Neural progenitor cell (in vitro differentiated cells): ENCODE results near the gene DAAM2. TPM values are rescaled to one million over a fixed set of nuclear protein-coding genes. Genes with fewer than 3 reads are reported as not detected.

Experiments used
- DNase-seq: peaks from one replicate; pipeline ENCODE4 v3.0.0-alpha.2; 2016; ENCODE audit warnings: low spot score
- H2AFZ ChIP-seq: fragments of 200-600 bp; sonication (generic); replicated peaks from 2 replicates; pipeline ENCODE4 v1.6.1; 2016; ENCODE audit warnings: antibody characterized with exemption
- H3F3A ChIP-seq: fragments of 200-600 bp; sonication (generic); 2 replicates; pipeline ENCODE4 v1.6.1; 2016; ENCODE audit warnings: antibody characterized with exemption, low read depth
- H3K27ac ChIP-seq: fragments of 200-600 bp; sonication (generic); 2 replicates; pipeline ENCODE4 v1.5.1; 2016; ENCODE audit warnings: mild to moderate bottlenecking
- H3K27me3 ChIP-seq: fragments of 200-600 bp; sonication (generic); 2 replicates; pipeline ENCODE4 v1.6.1; 2016; ENCODE audit warnings: mild to moderate bottlenecking, moderate library complexity
- H3K36me3 ChIP-seq: fragments of 200-600 bp; sonication (generic); 2 replicates; pipeline ENCODE4 v1.5.1; 2016
- H3K4me1 ChIP-seq: fragments of 200-600 bp; sonication (generic); 2 replicates; pipeline ENCODE4 v1.6.1; 2016; ENCODE audit warnings: mixed run types
- H3K4me2 ChIP-seq: fragments of 200-600 bp; sonication (generic); 2 replicates; pipeline ENCODE4 v1.6.1; 2016
- H3K4me3 ChIP-seq: fragments of 200-600 bp; sonication (generic); 2 replicates; pipeline ENCODE4 v1.5.1; 2016
- H3K79me2 ChIP-seq: fragments of 200-600 bp; sonication (generic); 2 replicates; pipeline ENCODE4 v1.6.1; 2016; ENCODE audit warnings: low read depth
- H3K9ac ChIP-seq: fragments of 200-600 bp; sonication (generic); 2 replicates; pipeline ENCODE4 v1.6.1; 2016
- H3K9me3 ChIP-seq: fragments of 200-600 bp; sonication (generic); 2 replicates; pipeline ENCODE4 v1.5.1; 2016; ENCODE audit warnings: low read depth
- H4K20me1 ChIP-seq: fragments of 200-600 bp; sonication (generic); 2 replicates; pipeline ENCODE4 v1.6.1; 2016; ENCODE audit warnings: low read depth
- H3K27ac Mint-ChIP-seq: 3 replicates; pipeline ENCODE4 v1.8.0; 2021; ENCODE audit warnings: mixed read lengths
- H3K27me3 Mint-ChIP-seq: 2 replicates; pipeline ENCODE4 v1.8.0; 2022; ENCODE audit warnings: low read depth, mild to moderate bottlenecking, inconsistent platforms, moderate library complexity, mixed read lengths; ENCODE audit not compliant: insufficient read depth
- H3K36me3 Mint-ChIP-seq: 3 replicates; pipeline ENCODE4 v1.8.0; 2021; ENCODE audit warnings: mixed read lengths
- H3K4me1 Mint-ChIP-seq: 3 replicates; pipeline ENCODE4 v1.8.0; 2021; ENCODE audit warnings: mixed read lengths
- H3K4me3 Mint-ChIP-seq: 3 replicates; pipeline ENCODE4 v1.8.0; 2021; ENCODE audit warnings: mild to moderate bottlenecking, moderate library complexity, mixed read lengths
- H3K9me3 Mint-ChIP-seq: 3 replicates; pipeline ENCODE4 v1.8.0; 2020; ENCODE audit warnings: mixed read lengths
- EZH2 ChIP-seq: fragments of 200-600 bp; sonication (generic); IDR thresholded peaks from 2 replicates; pipeline ENCODE4 v1.6.1; 2017; ENCODE audit warnings: antibody characterized with exemption, mild to moderate bottlenecking, moderate library complexity
- EZH2phosphoT487 ChIP-seq: fragments of 200-600 bp; sonication (generic); IDR thresholded peaks from 2 replicates; pipeline ENCODE4 v1.6.1; 2017; ENCODE audit warnings: antibody characterized with exemption
- total RNA-seq: library from RNA; depleted of rRNA; stranded (reverse); fragments of >200 nt; gene quantifications from 2 replicates; pipeline ENCODE4 v1.2.3, GENCODE V29; 2015; ENCODE audit warnings: low replicate concordance
- TF ChIP-seq, protein P1 (sequence below): fragments of 200-600 bp; sonication (generic); IDR thresholded peaks from 2 replicates; pipeline ENCODE4 v1.5.1; 2017; ENCODE audit warnings: antibody characterized with exemption, mild to moderate bottlenecking

The DAAM2 gene
- total RNA-seq, 1 donor from 2014 or later: 2.1 TPM

DNA sequence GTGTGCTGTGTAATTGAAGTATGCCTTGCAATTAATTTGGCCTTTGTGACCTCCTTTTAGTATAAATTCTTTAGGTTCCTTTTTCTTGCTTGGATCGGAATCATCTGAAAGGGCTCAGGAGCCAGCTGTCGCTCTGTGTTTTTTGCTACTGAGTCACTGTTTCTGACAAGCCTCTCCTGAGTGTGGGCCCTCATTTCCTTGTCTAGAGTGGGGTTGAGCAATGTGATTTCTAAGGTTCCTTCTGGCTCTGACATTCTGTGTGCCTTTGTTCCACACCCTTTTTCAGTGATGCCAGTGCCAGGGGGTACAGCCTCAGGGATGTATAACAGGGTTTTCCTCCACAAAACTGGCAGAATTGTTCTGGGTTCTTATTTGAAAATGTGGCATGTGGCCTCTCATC lies 26.5 kb downstream of the DAAM2 start:
- Mint-ChIP-seq H3K27me3 (peaks cover 6% of the 10 kb centered on the region), H3K4me1 (peaks cover 7% of the 10 kb centered on the region), H3K9me3 (no peaks in the 10 kb centered on the region), H3K4me3 (no peak overlapping the region), H3K27ac (no peak overlapping the region), H3K36me3 (no peaks in the 10 kb centered on the region)
- H3K79me2 ChIP-seq: no peaks in the 10 kb centered on the region
- DNase-seq: no peak
- no peaks in the 10 kb centered on the region for H3K4me1 ChIP-seq
- H2AFZ ChIP-seq: no peak overlapping the region
- no peaks in the 10 kb centered on the region for H3K27me3 ChIP-seq
- no peaks in the 10 kb centered on the region for H4K20me1 ChIP-seq
- no peak overlapping the region for H3K27ac ChIP-seq
- H3K36me3 ChIP-seq: no peaks in the 10 kb centered on the region
- H3F3A ChIP-seq: no peaks in the 10 kb centered on the region
- no peaks in the 10 kb centered on the region for H3K9me3 ChIP-seq
- H3K4me3 ChIP-seq: no peak overlapping the region
- H3K4me2 ChIP-seq: no peak overlapping the region
- no peak overlapping the region for H3K9ac ChIP-seq
- no peak for TF ChIP-seq EZH2phosphoT487
- no peak for TF ChIP-seq EZH2
- TF ChIP-seq, protein P1, sequence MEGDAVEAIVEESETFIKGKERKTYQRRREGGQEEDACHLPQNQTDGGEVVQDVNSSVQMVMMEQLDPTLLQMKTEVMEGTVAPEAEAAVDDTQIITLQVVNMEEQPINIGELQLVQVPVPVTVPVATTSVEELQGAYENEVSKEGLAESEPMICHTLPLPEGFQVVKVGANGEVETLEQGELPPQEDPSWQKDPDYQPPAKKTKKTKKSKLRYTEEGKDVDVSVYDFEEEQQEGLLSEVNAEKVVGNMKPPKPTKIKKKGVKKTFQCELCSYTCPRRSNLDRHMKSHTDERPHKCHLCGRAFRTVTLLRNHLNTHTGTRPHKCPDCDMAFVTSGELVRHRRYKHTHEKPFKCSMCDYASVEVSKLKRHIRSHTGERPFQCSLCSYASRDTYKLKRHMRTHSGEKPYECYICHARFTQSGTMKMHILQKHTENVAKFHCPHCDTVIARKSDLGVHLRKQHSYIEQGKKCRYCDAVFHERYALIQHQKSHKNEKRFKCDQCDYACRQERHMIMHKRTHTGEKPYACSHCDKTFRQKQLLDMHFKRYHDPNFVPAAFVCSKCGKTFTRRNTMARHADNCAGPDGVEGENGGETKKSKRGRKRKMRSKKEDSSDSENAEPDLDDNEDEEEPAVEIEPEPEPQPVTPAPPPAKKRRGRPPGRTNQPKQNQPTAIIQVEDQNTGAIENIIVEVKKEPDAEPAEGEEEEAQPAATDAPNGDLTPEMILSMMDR: no peak

DNA sequence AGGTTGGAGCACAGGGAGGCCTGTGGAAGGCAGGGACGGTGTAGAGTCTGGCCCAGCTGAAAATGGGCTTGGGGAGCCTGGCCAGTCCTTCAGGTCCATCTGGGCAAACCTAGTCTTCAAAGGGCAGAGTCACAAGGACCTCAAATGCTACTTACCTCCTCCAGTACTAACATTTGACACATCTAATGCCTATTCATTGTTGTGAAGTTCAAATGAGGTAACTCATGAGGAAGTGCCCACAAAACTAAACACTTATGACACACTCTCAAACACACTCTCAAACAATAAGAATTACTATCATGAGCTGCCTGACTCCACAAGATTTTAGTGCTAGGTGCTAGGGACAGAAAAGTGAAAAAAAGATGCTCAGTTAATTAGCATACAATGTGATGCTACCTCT lies 27.1 kb downstream of the DAAM2 start:
- H3K9me3 Mint-ChIP-seq: no peaks in the 10 kb centered on the region
- Histone ChIP-seq H3F3A (no peaks in the 10 kb centered on the region), H3K27me3 (no peaks in the 10 kb centered on the region), H2AFZ (no peak overlapping the region), H3K4me2 (no peak overlapping the region), H4K20me1 (no peaks in the 10 kb centered on the region), H3K4me1 (peaks cover 2% of the 10 kb centered on the region), H3K9ac (no peak overlapping the region), H3K4me3 (no peak overlapping the region), H3K79me2 (no peaks in the 10 kb centered on the region), H3K9me3 (no peaks in the 10 kb centered on the region), H3K27ac (no peak overlapping the region), H3K36me3 (no peaks in the 10 kb centered on the region)
- no peak overlapping the region for H3K4me3 Mint-ChIP-seq
- no peaks in the 10 kb centered on the region for H3K36me3 Mint-ChIP-seq
- DNase-seq: no peak
- H3K4me1 Mint-ChIP-seq: peaks cover 8% of the 10 kb centered on the region
- TF ChIP-seq EZH2phosphoT487: no peak
- no peak for TF ChIP-seq EZH2
- TF ChIP-seq, protein P1: no peak
- peaks cover 6% of the 10 kb centered on the region for H3K27me3 Mint-ChIP-seq
- H3K27ac Mint-ChIP-seq: no peak overlapping the region

DNA sequence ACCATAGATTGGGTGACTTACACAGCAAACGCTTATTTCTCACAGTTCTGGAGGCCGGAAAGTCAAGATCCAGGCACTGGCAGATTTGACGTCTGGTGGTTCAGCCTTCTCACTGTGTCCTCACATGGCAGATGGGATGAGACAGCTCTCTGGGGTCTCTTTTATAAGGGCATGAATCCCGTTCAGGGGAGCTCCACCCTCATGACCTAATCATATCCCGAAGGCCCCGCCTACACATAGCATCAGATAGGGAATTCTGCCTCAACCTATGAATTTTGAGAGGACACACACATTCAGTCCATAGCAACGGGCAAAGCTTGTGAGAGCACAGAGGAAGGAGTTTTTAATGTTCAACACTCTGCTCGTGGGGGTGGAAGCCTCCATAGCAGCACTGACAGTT lies 27.5 kb downstream of the DAAM2 start:
- Mint-ChIP-seq H3K27me3 (peaks cover 6% of the 10 kb centered on the region), H3K9me3 (no peaks in the 10 kb centered on the region), H3K4me3 (no peak overlapping the region), H3K36me3 (no peaks in the 10 kb centered on the region), H3K27ac (no peak overlapping the region), H3K4me1 (peaks cover 12% of the 10 kb centered on the region)
- H4K20me1 ChIP-seq: no peaks in the 10 kb centered on the region
- no peaks in the 10 kb centered on the region for H3K27me3 ChIP-seq
- H3K79me2 ChIP-seq: no peaks in the 10 kb centered on the region
- no peak overlapping the region for H2AFZ ChIP-seq
- H3K9ac ChIP-seq: no peak overlapping the region
- no peaks in the 10 kb centered on the region for H3K9me3 ChIP-seq
- H3F3A ChIP-seq: no peaks in the 10 kb centered on the region
- no peak overlapping the region for H3K27ac ChIP-seq
- no peaks in the 10 kb centered on the region for H3K36me3 ChIP-seq
- no peak for DNase-seq
- TF ChIP-seq EZH2: no peak
- no peak overlapping the region for H3K4me3 ChIP-seq
- H3K4me1 ChIP-seq: peaks cover 6% of the 10 kb centered on the region
- no peak overlapping the region for H3K4me2 ChIP-seq

DNA sequence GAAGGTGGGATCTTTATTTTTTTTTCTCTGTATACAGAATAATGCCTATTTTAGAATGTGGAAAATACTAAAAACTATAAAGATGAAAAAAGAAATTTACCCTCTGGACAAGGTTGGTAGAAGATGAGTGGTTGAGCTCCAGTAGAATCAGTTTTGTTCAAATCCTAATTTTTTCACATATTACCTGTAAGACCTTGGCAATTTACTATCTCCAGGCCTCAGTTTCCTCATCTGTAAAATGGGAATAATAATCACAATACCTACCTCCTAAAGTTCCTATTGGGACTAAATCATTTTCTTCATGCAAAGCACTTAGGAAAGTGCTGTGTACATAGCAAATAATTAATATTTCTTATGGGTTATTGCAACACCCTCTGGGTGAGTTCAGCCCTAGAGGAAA lies 28.4 kb downstream of the DAAM2 start:
- Mint-ChIP-seq H3K4me1 (peaks cover 12% of the 10 kb centered on the region), H3K9me3 (no peaks in the 10 kb centered on the region), H3K27me3 (peaks cover 6% of the 10 kb centered on the region), H3K36me3 (no peaks in the 10 kb centered on the region), H3K4me3 (no peak overlapping the region), H3K27ac (no peak overlapping the region)
- Histone ChIP-seq H3K9me3 (no peaks in the 10 kb centered on the region), H3K4me1 (peaks cover 6% of the 10 kb centered on the region), H3K79me2 (no peaks in the 10 kb centered on the region), H3F3A (no peaks in the 10 kb centered on the region), H3K4me2 (no peak overlapping the region), H3K4me3 (no peak overlapping the region), H4K20me1 (no peaks in the 10 kb centered on the region), H3K9ac (no peak overlapping the region), H3K27me3 (no peaks in the 10 kb centered on the region), H2AFZ (no peak overlapping the region), H3K36me3 (no peaks in the 10 kb centered on the region), H3K27ac (no peak overlapping the region)
- DNase-seq: no peak
- TF ChIP-seq, protein P1: no peak
- TF ChIP-seq EZH2 (no peak), EZH2phosphoT487 (no peak)
